Neural progenitor cell (in vitro differentiated cells): ENCODE results near the gene COQ10B. TPM values are rescaled to one million over a fixed set of nuclear protein-coding genes. Genes with fewer than 3 reads are reported as not detected.

Source experiments
- DNase-seq: peaks from one replicate; pipeline ENCODE4 v3.0.0-alpha.2; 2016; ENCODE audit warnings: low spot score
- H2AFZ ChIP-seq: fragments of 200-600 bp; sonication (generic); replicated peaks from 2 replicates; pipeline ENCODE4 v1.6.1; 2016; ENCODE audit warnings: antibody characterized with exemption
- H3F3A ChIP-seq: fragments of 200-600 bp; sonication (generic); 2 replicates; pipeline ENCODE4 v1.6.1; 2016; ENCODE audit warnings: antibody characterized with exemption, low read depth
- H3K27ac ChIP-seq: fragments of 200-600 bp; sonication (generic); 2 replicates; pipeline ENCODE4 v1.5.1; 2016; ENCODE audit warnings: mild to moderate bottlenecking
- H3K27me3 ChIP-seq: fragments of 200-600 bp; sonication (generic); 2 replicates; pipeline ENCODE4 v1.6.1; 2016; ENCODE audit warnings: mild to moderate bottlenecking, moderate library complexity
- H3K36me3 ChIP-seq: fragments of 200-600 bp; sonication (generic); 2 replicates; pipeline ENCODE4 v1.5.1; 2016
- H3K4me1 ChIP-seq: fragments of 200-600 bp; sonication (generic); 2 replicates; pipeline ENCODE4 v1.6.1; 2016; ENCODE audit warnings: mixed run types
- H3K4me2 ChIP-seq: fragments of 200-600 bp; sonication (generic); 2 replicates; pipeline ENCODE4 v1.6.1; 2016
- H3K4me3 ChIP-seq: fragments of 200-600 bp; sonication (generic); 2 replicates; pipeline ENCODE4 v1.5.1; 2016
- H3K79me2 ChIP-seq: fragments of 200-600 bp; sonication (generic); 2 replicates; pipeline ENCODE4 v1.6.1; 2016; ENCODE audit warnings: low read depth
- H3K9ac ChIP-seq: fragments of 200-600 bp; sonication (generic); 2 replicates; pipeline ENCODE4 v1.6.1; 2016
- H3K9me3 ChIP-seq: fragments of 200-600 bp; sonication (generic); 2 replicates; pipeline ENCODE4 v1.5.1; 2016; ENCODE audit warnings: low read depth
- H4K20me1 ChIP-seq: fragments of 200-600 bp; sonication (generic); 2 replicates; pipeline ENCODE4 v1.6.1; 2016; ENCODE audit warnings: low read depth
- H3K27ac Mint-ChIP-seq: 3 replicates; pipeline ENCODE4 v1.8.0; 2021; ENCODE audit warnings: mixed read lengths
- H3K27me3 Mint-ChIP-seq: 2 replicates; pipeline ENCODE4 v1.8.0; 2022; ENCODE audit warnings: low read depth, mild to moderate bottlenecking, inconsistent platforms, moderate library complexity, mixed read lengths; ENCODE audit not compliant: insufficient read depth
- H3K36me3 Mint-ChIP-seq: 3 replicates; pipeline ENCODE4 v1.8.0; 2021; ENCODE audit warnings: mixed read lengths
- H3K4me1 Mint-ChIP-seq: 3 replicates; pipeline ENCODE4 v1.8.0; 2021; ENCODE audit warnings: mixed read lengths
- H3K4me3 Mint-ChIP-seq: 3 replicates; pipeline ENCODE4 v1.8.0; 2021; ENCODE audit warnings: mild to moderate bottlenecking, moderate library complexity, mixed read lengths
- H3K9me3 Mint-ChIP-seq: 3 replicates; pipeline ENCODE4 v1.8.0; 2020; ENCODE audit warnings: mixed read lengths
- CTCF ChIP-seq: fragments of 200-600 bp; sonication (generic); IDR thresholded peaks from 2 replicates; pipeline ENCODE4 v1.5.1; 2017; ENCODE audit warnings: antibody characterized with exemption, mild to moderate bottlenecking
- EZH2 ChIP-seq: fragments of 200-600 bp; sonication (generic); IDR thresholded peaks from 2 replicates; pipeline ENCODE4 v1.6.1; 2017; ENCODE audit warnings: antibody characterized with exemption, mild to moderate bottlenecking, moderate library complexity
- EZH2phosphoT487 ChIP-seq: fragments of 200-600 bp; sonication (generic); IDR thresholded peaks from 2 replicates; pipeline ENCODE4 v1.6.1; 2017; ENCODE audit warnings: antibody characterized with exemption
- total RNA-seq: library from RNA; depleted of rRNA; stranded (reverse); fragments of >200 nt; gene quantifications from 2 replicates; pipeline ENCODE4 v1.2.3, GENCODE V29; 2015; ENCODE audit warnings: low replicate concordance

Gene COQ10B
- total RNA-seq, 1 donor from 2014 or later, result 20.1 TPM

- H3K27ac ChIP-seq, result no peak overlapping the region
- H3K9me3 ChIP-seq, result no peaks in the 10 kb centered on the region
- no peaks in the 10 kb centered on the region for H3K36me3 Mint-ChIP-seq
Observed at GRCh38 chr2:197452754-197453122, 614 bp upstream of the COQ10B start.

DNA sequence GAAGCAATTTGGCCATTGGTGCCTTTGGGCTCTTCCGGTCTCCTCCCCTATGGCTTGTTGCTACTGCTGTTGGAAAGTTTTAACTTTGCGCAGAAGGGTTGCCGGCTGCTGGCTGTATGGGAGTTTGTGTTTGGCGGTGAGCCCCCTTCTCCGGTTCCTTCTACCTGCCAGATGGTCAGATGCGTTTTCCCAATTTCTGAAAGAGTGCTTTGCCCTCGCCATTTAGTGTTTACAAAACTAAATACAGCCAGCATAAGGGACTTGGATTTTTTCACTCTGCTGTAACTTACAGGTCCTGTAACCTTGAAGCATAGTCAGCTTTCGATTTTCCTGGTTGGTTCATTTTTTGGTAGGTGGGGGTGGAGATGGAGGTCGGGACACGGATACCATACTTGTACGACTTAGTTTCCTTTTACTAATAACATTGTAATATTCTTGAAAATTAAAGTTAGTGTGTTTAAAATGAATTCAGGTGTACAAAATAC is 604 bp downstream of the COQ10B start:
- peak overlapping the region; percentile 74 for H3K4me3 ChIP-seq
- no peaks in the 10 kb centered on the region for H3K36me3 ChIP-seq
- peak overlapping the region; percentile 88 for H3K27ac ChIP-seq
- Mint-ChIP-seq H3K9me3 (no peaks in the 10 kb centered on the region), H3K4me1 (peaks cover 19% of the 10 kb centered on the region), H3K27ac (peak overlapping the region; percentile 99), H3K27me3 (peaks cover 2% of the 10 kb centered on the region), H3K36me3 (no peaks in the 10 kb centered on the region), H3K4me3 (peak overlapping the region; percentile 100)
- H3K27me3 ChIP-seq, result no peaks in the 10 kb centered on the region
- TF ChIP-seq EZH2phosphoT487, result no peak
- TF ChIP-seq CTCF, result no peak
- no peak for TF ChIP-seq EZH2
- H4K20me1 ChIP-seq, result no peaks in the 10 kb centered on the region
- no peaks in the 10 kb centered on the region for H3K9me3 ChIP-seq
- H3K9ac ChIP-seq, result peak overlapping the region; percentile 66
- peaks cover 48% of the 10 kb centered on the region for H3K79me2 ChIP-seq
- DNase-seq, result no peak
- peaks cover 19% of the 10 kb centered on the region for H3F3A ChIP-seq
- peak overlapping the region; percentile 77 for H3K4me2 ChIP-seq
- H2AFZ ChIP-seq, result peak overlapping the region; percentile 60
- H3K4me1 ChIP-seq, result peaks cover 11% of the 10 kb centered on the region

More at GRCh38 chr2:197452754-197453122, 614 bp upstream of the COQ10B start:
- Histone ChIP-seq H3K79me2 (peaks cover 39% of the 10 kb centered on the region), H3K36me3 (no peaks in the 10 kb centered on the region), H2AFZ (peak overlapping the region; percentile 94), H4K20me1 (no peaks in the 10 kb centered on the region), H3K4me2 (peak overlapping the region; percentile 76), H3F3A (peaks cover 19% of the 10 kb centered on the region), H3K9ac (no peak overlapping the region), H3K27me3 (no peaks in the 10 kb centered on the region), H3K4me3 (peak overlapping the region; percentile 74), H3K4me1 (peaks cover 11% of the 10 kb centered on the region)
- H3K4me1 Mint-ChIP-seq, result peaks cover 19% of the 10 kb centered on the region
- peaks cover 2% of the 10 kb centered on the region for H3K27me3 Mint-ChIP-seq
- H3K27ac Mint-ChIP-seq, result peak overlapping the region; percentile 23
- peak overlapping the region; percentile 100 for H3K4me3 Mint-ChIP-seq
- no peak for DNase-seq
- TF ChIP-seq EZH2phosphoT487 (no peak), EZH2 (no peak), CTCF (no peak)
- no peaks in the 10 kb centered on the region for H3K9me3 Mint-ChIP-seq

GRCh38 chr2:197454923-197455322 is 1.6 kb downstream of the COQ10B start:
- H3K4me3 Mint-ChIP-seq, result peak overlapping the region; percentile 100
- Histone ChIP-seq H3K4me3 (peak overlapping the region; percentile 74), H3K79me2 (peaks cover 50% of the 10 kb centered on the region), H3K4me1 (peaks cover 11% of the 10 kb centered on the region), H2AFZ (no peak overlapping the region), H3K4me2 (peak overlapping the region; percentile 77), H3K9ac (no peak overlapping the region), H3F3A (peaks cover 19% of the 10 kb centered on the region), H3K9me3 (no peaks in the 10 kb centered on the region), H3K36me3 (no peaks in the 10 kb centered on the region), H3K27ac (no peak overlapping the region), H4K20me1 (no peaks in the 10 kb centered on the region), H3K27me3 (no peaks in the 10 kb centered on the region)
- no peak overlapping the region for H3K27ac Mint-ChIP-seq
- no peaks in the 10 kb centered on the region for H3K9me3 Mint-ChIP-seq
- H3K27me3 Mint-ChIP-seq, result peaks cover 2% of the 10 kb centered on the region
- H3K36me3 Mint-ChIP-seq, result peaks cover 2% of the 10 kb centered on the region
- no peak for DNase-seq
- peaks cover 19% of the 10 kb centered on the region for H3K4me1 Mint-ChIP-seq
- TF ChIP-seq EZH2 (no peak), EZH2phosphoT487 (no peak), CTCF (no peak)
